GM19099 (cell line): ENCODE results near the gene C1QTNF4.

Experiments
- POLR2A ChIP-seq: IDR thresholded peaks from 3 replicates; pipeline ENCODE4 v1.6.1; 2011; ENCODE audit warnings: low read depth; ENCODE audit not compliant: insufficient read length; ENCODE audit errors: extremely low read depth

Gene C1QTNF4

GRCh38 chr11:47593934-47594855, at the start of gene C1QTNF4:
C1QTNF4 (minus strand) TSS chr11:47594411; CDS start chr11:47590810, 3,601 bp downstream.
- TF ChIP-seq POLR2A = no peak

- peak; percentile 96 for TF ChIP-seq POLR2A
Observed at GRCh38 chr11:47642099-47642855, 48.1 kb upstream of the C1QTNF4 start, which contains the start of gene MTCH2. MTCH2 (minus strand) TSS chr11:47642559; CDS start chr11:47642465, 94 bp downstream.

DNA sequence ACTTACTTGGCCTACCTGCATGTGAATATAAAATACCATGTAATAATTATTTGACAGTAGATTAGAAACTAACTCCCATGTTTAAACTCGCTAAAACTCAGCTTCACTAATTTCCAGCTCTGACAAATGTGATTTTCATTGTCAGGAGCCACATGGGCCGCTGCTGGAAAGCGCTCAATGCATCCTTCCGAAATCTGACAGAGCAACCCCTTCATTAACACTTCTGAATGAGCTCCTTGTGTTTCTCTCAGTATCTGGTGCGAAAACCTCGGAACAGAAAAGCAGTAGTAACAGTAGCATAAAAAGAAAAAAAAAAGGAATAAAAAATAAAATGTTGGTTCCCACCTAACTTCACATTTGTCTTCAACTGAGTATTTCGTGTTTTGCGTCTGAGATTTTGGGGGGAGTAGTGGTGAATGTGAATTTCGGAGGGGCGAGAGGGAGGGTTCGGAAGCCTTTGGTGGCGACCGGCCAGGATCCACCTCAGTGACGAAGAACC, 47.4 kb upstream of the C1QTNF4 start:
- TF ChIP-seq POLR2A = no peak

GRCh38 chr11:47631473-47631872, 37.3 kb upstream of the C1QTNF4 start:
- no peak for TF ChIP-seq POLR2A

GRCh38 chr11:47628026-47628425, 33.8 kb upstream of the C1QTNF4 start:
- no peak for TF ChIP-seq POLR2A

DNA sequence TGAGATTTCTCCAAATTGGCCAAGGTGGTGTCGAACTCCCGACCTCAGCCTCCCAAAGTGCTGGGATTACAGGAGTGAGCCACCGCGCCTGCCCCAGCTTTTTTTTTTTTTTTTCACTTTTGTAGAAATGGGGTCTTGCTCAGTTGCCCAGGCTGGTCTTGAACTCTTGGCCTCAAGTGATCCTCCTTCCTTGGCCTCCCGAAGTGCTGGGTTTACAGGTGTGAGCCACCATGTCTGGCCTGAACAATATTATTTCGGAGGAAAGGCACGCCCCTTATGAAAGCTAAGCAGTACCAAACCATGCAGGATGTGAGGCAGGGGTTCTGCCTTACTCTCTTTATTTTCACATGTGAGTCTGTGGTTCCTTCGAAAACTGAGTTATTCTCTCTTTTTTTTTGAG, 32.0 kb upstream of the C1QTNF4 start:
- TF ChIP-seq POLR2A = no peak

DNA sequence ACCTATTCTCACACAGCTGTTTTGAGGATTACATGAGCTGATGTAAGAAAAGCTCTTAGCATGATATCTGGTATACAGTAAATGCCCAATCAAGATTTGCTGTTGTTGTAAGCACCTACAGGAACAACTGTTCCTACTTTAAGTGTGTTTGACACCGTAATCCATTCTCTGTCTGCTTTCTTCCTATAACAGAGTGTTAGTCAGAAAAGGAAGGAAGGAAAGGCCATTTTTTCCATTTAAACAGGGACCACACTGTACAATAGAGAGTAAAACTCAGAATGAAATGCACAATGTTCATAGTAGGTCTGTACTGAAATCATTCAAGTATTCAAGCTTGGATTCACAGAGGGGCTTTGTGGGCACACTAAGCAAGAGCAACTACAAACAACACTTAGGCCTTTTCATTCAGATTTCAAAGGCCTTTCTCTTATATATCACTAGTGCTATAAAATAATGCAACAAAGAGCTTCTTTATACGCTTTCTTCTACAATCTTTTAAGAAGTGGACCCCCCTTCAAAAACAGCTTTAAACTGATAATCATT, 26.7 kb upstream of the C1QTNF4 start:
- TF ChIP-seq POLR2A = no peak

GRCh38 chr11:47617417-47617809, 23.2 kb upstream of the C1QTNF4 start:
- TF ChIP-seq POLR2A = no peak

DNA sequence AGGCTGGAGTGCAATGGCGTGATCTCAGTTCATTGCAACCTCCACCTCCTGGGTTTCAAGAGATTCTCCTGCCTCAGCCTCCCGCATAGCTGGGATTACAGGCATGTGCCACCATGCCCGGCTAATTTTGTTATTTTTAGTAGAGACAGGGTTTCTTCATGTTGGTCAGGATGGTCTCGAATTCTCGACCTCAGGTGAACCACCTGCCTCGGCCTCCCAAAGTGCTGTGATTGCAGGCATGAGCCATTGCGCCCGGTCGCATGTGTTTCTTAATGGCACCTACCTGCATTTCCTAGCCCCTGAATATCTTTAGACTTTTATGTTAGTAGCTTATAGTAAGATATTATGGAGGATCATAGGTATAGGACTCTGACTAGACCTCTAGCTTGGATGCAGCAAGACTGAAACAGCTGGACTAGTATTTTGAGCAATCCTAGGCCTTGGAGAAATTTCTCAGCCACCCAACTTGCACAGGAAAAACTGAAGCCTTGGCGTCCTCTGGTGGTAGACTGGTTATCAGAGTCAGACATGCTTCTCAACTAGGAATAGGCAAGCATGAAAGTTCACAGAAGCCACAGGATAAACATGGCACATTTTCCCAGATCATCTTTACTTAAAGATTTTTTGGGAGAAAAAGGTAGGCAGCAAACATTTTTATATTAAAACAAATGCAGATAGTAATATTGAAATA, 22.7 kb upstream of the C1QTNF4 start:
- no peak for TF ChIP-seq POLR2A

DNA sequence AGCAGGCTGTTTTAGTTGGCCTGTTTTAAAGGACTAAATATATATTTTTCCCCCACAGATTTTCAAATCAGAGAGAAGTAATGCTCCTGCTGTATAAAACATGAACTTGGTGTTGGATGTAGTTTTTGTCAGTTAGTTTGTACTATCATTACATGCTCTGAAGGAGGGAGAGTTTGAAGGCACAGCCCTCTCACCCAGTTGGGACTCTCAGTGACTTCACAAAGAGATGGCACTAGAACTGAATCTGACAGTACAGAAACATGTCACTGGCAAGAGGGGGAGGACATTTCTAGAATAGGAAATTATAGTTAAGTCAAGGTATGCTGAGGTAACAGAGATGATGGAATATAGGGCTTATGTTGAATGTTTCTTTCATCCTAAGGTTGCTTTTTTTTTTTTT, 21.0 kb upstream of the C1QTNF4 start:
- TF ChIP-seq POLR2A = no peak

DNA sequence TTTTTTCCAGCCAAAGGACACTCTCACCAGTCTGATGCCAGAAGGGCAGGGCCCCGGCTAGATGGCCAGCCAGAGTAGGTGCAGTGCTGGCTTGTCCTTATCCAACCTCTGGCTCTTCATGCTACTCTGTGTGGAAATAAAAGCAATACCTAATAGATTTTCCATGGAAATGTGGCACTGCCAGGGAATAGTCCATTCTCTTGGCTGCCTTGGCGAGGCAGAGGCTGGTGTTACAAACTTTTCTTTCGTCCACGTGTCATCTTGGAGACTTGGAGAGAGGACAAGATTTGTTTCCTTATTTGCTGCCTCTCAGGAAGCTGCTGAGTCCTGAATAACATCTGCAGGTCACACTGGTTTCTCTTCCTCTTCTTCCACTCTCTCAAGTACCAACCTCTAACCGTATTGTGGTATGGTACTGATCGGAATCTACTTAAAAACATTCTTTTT, 17.2 kb upstream of the C1QTNF4 start:
- TF ChIP-seq POLR2A = no peak

DNA sequence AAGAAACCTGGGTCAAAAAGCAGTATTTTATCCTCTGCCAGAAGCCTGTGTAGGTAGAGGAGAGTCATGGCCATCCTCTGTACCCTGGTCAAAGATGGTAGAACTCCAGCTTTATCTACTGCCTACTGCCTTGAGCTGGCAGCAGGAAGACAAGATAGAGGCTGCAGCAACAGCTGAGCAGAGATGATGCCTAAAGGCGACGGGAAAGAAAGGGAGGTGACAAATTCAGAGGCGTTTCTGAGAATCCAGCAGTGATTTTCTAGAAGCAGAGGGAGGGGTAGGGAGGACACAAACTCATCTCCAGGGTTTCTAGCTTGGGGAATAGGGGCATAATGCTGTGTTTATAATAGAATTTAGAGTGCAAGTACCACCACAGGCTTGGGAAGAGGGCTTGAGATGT, 15.5 kb upstream of the C1QTNF4 start:
- TF ChIP-seq POLR2A = no peak

DNA sequence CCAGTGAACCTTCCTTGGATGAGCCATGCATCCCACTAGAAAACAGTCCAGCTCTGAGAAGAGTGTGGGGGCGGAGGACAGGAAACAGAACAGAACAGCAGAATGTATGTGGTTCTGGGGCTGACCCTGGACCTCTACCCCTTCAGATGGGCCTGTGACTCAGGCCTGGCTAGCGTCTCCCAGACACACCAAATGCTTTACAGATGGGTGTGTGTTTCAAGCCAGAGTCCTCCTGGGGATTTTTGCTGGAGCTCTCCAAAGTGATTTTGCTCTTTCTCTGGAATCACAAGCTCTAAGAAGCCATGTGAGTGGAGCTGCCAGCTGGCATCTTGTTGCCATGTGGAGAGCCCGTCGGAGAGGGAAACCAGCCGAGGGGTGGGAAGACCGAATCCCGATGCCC, 13.2 kb upstream of the C1QTNF4 start:
- TF ChIP-seq POLR2A = no peak

DNA sequence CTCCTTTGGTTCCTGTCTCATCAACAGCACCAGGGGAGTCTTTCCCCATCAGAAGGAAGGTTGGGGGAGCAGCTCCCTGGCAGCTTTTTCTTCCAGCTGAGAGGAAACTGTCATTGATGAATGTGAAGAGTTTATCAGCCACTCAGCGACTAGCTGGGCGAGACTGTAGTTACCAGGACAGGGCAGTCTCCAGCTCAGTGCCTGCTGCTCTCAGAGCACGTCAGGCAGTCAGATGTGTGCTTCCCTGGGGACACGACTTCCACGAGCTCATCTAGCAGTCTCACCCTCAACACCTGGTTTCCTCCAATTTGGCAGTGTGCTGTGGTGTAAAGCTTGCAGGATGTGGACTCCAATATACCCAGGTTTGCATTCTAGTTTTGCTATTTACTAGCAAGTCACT, 12.5 kb upstream of the C1QTNF4 start:
- TF ChIP-seq POLR2A = no peak

- no peak for TF ChIP-seq POLR2A
Observed at GRCh38 chr11:47605921-47606320, 11.7 kb upstream of the C1QTNF4 start.
